ENCODE results near the gene LYRM4. TPM values are rescaled to one million over a fixed set of nuclear protein-coding genes. Genes with fewer than 3 reads are reported as not detected.

The LYRM4 gene
- total RNA-seq, 1 experiment from 2014 or later = 16.5 TPM

DNA sequence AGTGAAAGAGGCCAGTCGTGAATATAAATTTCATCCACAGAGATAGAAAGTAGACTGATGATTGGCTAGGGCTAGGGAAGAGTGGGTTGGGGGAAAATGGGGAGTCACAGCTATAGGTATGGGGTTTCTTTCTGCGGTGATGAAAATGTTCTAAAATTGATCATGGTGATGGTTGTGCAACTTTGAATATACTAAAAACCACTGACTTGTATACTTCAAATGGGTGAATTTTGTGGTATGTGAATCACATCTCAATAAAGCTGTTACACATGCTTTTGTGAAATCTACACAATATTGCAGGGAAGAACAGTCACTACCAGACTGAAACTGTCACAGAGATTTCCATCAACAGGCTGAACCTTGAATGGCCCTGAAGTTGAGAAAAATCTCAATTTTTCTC lies 61.5 kb downstream of the LYRM4 start:
- intact Hi-C loops (cut with micrococcal nuclease; ENCODE audit: unreplicated experiment) = no loop called here
- CTCF ChIA-PET = no interaction called here
- no peak overlapping the region for H3K4me3 Mint-ChIP-seq (ENCODE audit: low read depth, unreplicated experiment)
- BruUV-seq (replicated peaks) = no TSS peak
- no peaks in the 10 kb centered on the region for H3K36me3 Mint-ChIP-seq (ENCODE audit: insufficient read depth, unreplicated experiment)
- H3K27me3 Mint-ChIP-seq (ENCODE audit: unreplicated experiment) = no peaks in the 10 kb centered on the region
- H3K4me1 Mint-ChIP-seq (ENCODE audit: low read depth, unreplicated experiment) = peaks cover under 1% of the 10 kb centered on the region
- H3K9me3 Mint-ChIP-seq (ENCODE audit: low read depth, unreplicated experiment) = no peaks in the 10 kb centered on the region
- TF ChIP-seq, protein P1, sequence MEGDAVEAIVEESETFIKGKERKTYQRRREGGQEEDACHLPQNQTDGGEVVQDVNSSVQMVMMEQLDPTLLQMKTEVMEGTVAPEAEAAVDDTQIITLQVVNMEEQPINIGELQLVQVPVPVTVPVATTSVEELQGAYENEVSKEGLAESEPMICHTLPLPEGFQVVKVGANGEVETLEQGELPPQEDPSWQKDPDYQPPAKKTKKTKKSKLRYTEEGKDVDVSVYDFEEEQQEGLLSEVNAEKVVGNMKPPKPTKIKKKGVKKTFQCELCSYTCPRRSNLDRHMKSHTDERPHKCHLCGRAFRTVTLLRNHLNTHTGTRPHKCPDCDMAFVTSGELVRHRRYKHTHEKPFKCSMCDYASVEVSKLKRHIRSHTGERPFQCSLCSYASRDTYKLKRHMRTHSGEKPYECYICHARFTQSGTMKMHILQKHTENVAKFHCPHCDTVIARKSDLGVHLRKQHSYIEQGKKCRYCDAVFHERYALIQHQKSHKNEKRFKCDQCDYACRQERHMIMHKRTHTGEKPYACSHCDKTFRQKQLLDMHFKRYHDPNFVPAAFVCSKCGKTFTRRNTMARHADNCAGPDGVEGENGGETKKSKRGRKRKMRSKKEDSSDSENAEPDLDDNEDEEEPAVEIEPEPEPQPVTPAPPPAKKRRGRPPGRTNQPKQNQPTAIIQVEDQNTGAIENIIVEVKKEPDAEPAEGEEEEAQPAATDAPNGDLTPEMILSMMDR (IDR thresholded peaks at IDR 0.05; ENCODE audit: unreplicated experiment) = no peak
- no peak overlapping the region for H3K27ac Mint-ChIP-seq (ENCODE audit: unreplicated experiment)
- no peak for DNase-seq

DNA sequence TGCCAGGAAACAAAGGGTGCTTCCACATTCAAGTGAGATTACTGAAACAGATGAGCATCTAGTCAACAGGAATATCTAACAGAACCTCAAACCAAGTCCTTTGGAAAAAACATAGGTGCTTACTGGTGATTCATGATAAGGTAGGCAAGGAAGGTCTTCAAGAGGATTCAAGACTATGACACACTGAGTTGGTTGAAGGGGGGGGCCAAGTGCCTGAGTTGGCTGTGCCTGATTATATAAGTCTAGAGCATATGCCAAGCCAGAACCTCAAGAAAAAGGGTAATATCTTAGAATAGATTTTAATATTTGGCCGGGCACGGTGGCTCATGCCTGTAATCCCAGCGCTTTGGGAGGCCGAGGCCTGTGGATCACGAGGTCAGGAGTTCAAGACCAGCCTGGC lies 63.7 kb downstream of the LYRM4 start:
- CTCF ChIA-PET = no interaction called here
- no TSS peak for BruUV-seq (replicated peaks)
- no peaks in the 10 kb centered on the region for H3K27me3 Mint-ChIP-seq (ENCODE audit: unreplicated experiment)
- no peaks in the 10 kb centered on the region for H3K36me3 Mint-ChIP-seq (ENCODE audit: insufficient read depth, unreplicated experiment)
- no peaks in the 10 kb centered on the region for H3K9me3 Mint-ChIP-seq (ENCODE audit: low read depth, unreplicated experiment)
- DNase-seq = no peak
- no peak overlapping the region for H3K4me3 Mint-ChIP-seq (ENCODE audit: low read depth, unreplicated experiment)
- intact Hi-C loops (cut with micrococcal nuclease; ENCODE audit: unreplicated experiment) = no loop called here
- TF ChIP-seq, protein P1 (IDR thresholded peaks at IDR 0.05; ENCODE audit: unreplicated experiment) = no peak
- H3K27ac Mint-ChIP-seq (ENCODE audit: unreplicated experiment) = no peak overlapping the region
- H3K4me1 Mint-ChIP-seq (ENCODE audit: low read depth, unreplicated experiment) = no peaks in the 10 kb centered on the region

DNA sequence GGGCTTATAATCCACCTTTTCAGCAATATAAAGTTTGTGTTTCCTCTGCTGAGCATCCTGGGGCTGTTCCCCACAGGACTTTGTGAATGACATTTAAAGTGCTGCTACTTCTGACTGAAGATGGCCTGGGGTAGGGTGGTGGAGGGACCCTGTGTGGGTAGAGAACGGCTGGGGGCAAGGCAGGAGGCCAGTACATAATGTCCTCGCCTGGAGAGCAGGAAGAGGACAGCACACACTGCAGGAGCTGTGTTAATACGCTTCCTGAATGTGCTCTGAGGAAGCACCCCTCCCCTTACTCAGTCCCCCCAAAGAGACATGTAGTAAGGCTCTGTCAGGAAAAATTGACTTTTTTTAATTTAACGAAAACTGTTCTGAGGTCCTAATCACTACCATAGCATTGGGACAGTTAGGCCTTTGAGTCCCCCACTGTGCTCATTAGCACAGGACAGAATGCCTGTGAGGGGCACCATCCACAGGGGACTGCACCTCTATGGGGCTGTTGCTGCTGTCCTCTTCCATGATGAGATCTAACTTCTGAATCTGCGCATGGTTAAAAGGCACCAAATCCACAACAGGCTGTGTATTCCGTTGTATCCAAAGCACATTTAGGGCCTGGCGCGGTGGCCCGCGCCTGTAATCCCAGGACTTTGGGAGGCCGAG lies 68.5 kb downstream of the LYRM4 start:
- no peak overlapping the region for H3K4me3 Mint-ChIP-seq (ENCODE audit: low read depth, unreplicated experiment)
- intact Hi-C loops (cut with micrococcal nuclease; ENCODE audit: unreplicated experiment) = no loop called here
- H3K36me3 Mint-ChIP-seq (ENCODE audit: insufficient read depth, unreplicated experiment) = no peaks in the 10 kb centered on the region
- no peaks in the 10 kb centered on the region for H3K27me3 Mint-ChIP-seq (ENCODE audit: unreplicated experiment)
- no peaks in the 10 kb centered on the region for H3K9me3 Mint-ChIP-seq (ENCODE audit: low read depth, unreplicated experiment)
- no peak overlapping the region for H3K27ac Mint-ChIP-seq (ENCODE audit: unreplicated experiment)
- BruUV-seq (replicated peaks) = no TSS peak
- TF ChIP-seq, protein P1 (IDR thresholded peaks at IDR 0.05; ENCODE audit: unreplicated experiment) = no peak
- CTCF ChIA-PET = no interaction called here
- no peak for DNase-seq
- H3K4me1 Mint-ChIP-seq (ENCODE audit: low read depth, unreplicated experiment) = no peaks in the 10 kb centered on the region

DNA sequence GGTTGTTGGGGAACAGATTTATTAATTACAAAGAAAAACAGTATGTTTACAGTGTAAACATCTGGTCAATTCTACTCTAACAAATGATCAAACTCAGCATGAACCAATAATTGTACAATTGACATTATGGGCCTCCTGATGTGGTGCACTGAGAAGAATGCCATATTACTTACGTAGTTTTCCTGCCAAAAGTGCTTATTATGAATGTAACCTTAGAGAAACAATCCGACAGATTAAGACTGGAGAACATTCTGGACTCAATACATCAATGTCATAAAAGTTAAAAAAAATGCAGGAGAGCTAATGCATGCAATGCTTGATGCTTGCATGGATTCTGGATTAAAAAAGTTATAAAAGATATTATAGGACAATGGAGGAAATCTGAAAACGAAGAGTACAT lies 69.0 kb downstream of the LYRM4 start:
- Mint-ChIP-seq H3K4me3 (ENCODE audit: low read depth, unreplicated experiment) (no peak overlapping the region), H3K27ac (ENCODE audit: unreplicated experiment) (no peak overlapping the region), H3K9me3 (ENCODE audit: low read depth, unreplicated experiment) (no peaks in the 10 kb centered on the region), H3K4me1 (ENCODE audit: low read depth, unreplicated experiment) (no peaks in the 10 kb centered on the region), H3K27me3 (ENCODE audit: unreplicated experiment) (no peaks in the 10 kb centered on the region), H3K36me3 (ENCODE audit: insufficient read depth, unreplicated experiment) (no peaks in the 10 kb centered on the region)
- DNase-seq = no peak
- intact Hi-C loops (cut with micrococcal nuclease; ENCODE audit: unreplicated experiment) = no loop called here
- BruUV-seq (replicated peaks) = no TSS peak
- CTCF ChIA-PET = no interaction called here
- TF ChIP-seq, protein P1 (IDR thresholded peaks at IDR 0.05; ENCODE audit: unreplicated experiment) = no peak

All from Calu3 (cell line).